Upper lobe of left lung (tissue), 4 donors: ENCODE data around the gene ASB18.

Experiments used
- CTCF ChIP-seq, 6 experiments: fragments of 450-650 bp in 4 of 6; fragments of 200-600 bp in 2 of 6; sonication (generic) in 2 of 6; IDR thresholded peaks; one replicate each; pipeline ENCODE4 v1.5.1; 2016 to 2019; ENCODE audit warnings: antibody characterized with exemption in 6 of 6
- POLR2AphosphoS5 ChIP-seq, 2 donors: sonication (generic); formaldehyde crosslinking; IDR thresholded peaks; one replicate each; pipeline ENCODE4 v1.5.1; 2017; ENCODE audit warnings: antibody characterized with exemption in 2 of 2

- TF ChIP-seq CTCF (IDR thresholded peaks at IDR 0.05) (no peak), POLR2AphosphoS5 (IDR thresholded peaks at IDR 0.05) (no peak)
These were observed 22.1 kb downstream of the ASB18 start for GRCh38 chr2:236242057-236242495.
